Mammary epithelial cell (primary cell): ENCODE data around the gene GALNT15.

Experiments used
- CTCF ChIP-seq, 2 donors: IDR thresholded peaks in 1 of 2; conservative IDR thresholded peaks in 1 of 2; 2 replicates each; pipeline ENCODE4 v1.5.1; 2011 to 2012; ENCODE audit warnings: inconsistent platforms in 2 of 2, low read length in 2 of 2, mild to moderate bottlenecking in 2 of 2, control low read depth in 1 of 2, low read depth in 1 of 2; ENCODE audit not compliant: insufficient read depth in 1 of 2; ENCODE audit errors: extremely low read depth in 1 of 2
- EZH2 ChIP-seq: IDR thresholded peaks from 2 replicates; pipeline ENCODE4 v1.6.1; 2012; ENCODE audit warnings: low read length, inconsistent platforms, borderline replicate concordance

GRCh38 chr3:16245609-16246008 lies 71.1 kb downstream of the GALNT15 start:
- TF ChIP-seq CTCF (conservative IDR thresholded peaks at IDR 0.05 in 1 of 2, IDR thresholded peaks at IDR 0.05 in 1 of 2; ENCODE audit: extremely low read depth in 1 of 2, insufficient read depth in 1 of 2, low read depth in 1 of 2, low read length in 2 of 2) (no peak), EZH2 (no peak)
